Left lobe of liver (tissue), 2 donors: ENCODE data around the gene OTUD5. TPM values are rescaled to one million over a fixed set of nuclear protein-coding genes. Genes with fewer than 3 reads are reported as not detected.
A peak's percentile ranks its signal among the peaks of the same experiment; 100 is the strongest.
"Not testable (repeated sequence)": the region's sequence is repeated elsewhere in the genome, so short reads cannot be mapped to it uniquely, and the experiment has no call there.

Experiments
- ATAC-seq: fragments of 200-7000 bp; cut with Tn5 transposase; one replicate; pipeline ENCODE4 v1.9.1; 2020; ENCODE audit warnings: mild to moderate bottlenecking, moderate library complexity
- DNase-seq: peaks from one replicate; pipeline ENCODE4 v3.0.0-alpha.2; 2020; ENCODE audit warnings: low spot score
- total RNA-seq: library from RNA; stranded (reverse); gene quantifications from one replicate; pipeline ENCODE4 v1.2.1, GENCODE V29; 2021
- donor health status: DM: no; HTN: no; CAD: no; lungs with moderate emphysema.
- donor health status: DM: no; HTN: yes; CAD: no.

The OTUD5 gene, protein sequence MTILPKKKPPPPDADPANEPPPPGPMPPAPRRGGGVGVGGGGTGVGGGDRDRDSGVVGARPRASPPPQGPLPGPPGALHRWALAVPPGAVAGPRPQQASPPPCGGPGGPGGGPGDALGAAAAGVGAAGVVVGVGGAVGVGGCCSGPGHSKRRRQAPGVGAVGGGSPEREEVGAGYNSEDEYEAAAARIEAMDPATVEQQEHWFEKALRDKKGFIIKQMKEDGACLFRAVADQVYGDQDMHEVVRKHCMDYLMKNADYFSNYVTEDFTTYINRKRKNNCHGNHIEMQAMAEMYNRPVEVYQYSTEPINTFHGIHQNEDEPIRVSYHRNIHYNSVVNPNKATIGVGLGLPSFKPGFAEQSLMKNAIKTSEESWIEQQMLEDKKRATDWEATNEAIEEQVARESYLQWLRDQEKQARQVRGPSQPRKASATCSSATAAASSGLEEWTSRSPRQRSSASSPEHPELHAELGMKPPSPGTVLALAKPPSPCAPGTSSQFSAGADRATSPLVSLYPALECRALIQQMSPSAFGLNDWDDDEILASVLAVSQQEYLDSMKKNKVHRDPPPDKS
- total RNA-seq: 21.8 TPM

DNA sequence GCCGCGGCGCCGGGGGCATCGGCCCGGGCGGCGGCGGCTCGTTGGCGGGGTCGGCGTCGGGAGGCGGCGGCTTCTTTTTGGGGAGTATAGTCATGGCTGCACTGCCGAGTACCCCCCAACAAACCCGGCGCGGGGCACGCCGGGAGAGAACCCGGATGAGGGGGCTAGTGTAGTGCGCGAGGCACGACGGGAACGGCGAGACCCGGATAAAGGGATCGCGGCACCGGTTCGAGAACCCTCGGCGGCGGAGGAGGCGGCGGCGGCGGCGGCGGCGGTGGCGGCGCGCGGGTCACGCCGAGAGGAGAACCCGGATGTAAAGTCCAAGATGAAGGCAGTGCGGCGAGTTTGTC, at the start of gene OTUD5:
Gene OTUD5, minus strand, starts transcription at position 131 of the 350 bp plus-strand sequence. Its CDS starts 37 bp downstream, at position 94.
- ATAC-seq: peak; percentile 9
- DNase-seq: no peak

GRCh38 chrX:49003696-49004095, 46.3 kb upstream of the OTUD5 start:
- no peak for ATAC-seq
- DNase-seq: no peak

GRCh38 chrX:49002091-49002935, 44.9 kb upstream of the OTUD5 start, which contains the start of gene GRIPAP1:
Gene GRIPAP1, minus strand, starts transcription at chrX:49002264. Its CDS starts 35 bp downstream, at chrX:49002229.
- DNase-seq (peak; percentile 78), ATAC-seq (peak; percentile 96)

GRCh38 chrX:49001521-49002090, 44.2 kb upstream of the OTUD5 start:
- DNase-seq (no peak), ATAC-seq (peak; percentile 13)

- no peak for DNase-seq
Observed at GRCh38 chrX:49000636-49001035, 43.2 kb upstream of the OTUD5 start.

DNA sequence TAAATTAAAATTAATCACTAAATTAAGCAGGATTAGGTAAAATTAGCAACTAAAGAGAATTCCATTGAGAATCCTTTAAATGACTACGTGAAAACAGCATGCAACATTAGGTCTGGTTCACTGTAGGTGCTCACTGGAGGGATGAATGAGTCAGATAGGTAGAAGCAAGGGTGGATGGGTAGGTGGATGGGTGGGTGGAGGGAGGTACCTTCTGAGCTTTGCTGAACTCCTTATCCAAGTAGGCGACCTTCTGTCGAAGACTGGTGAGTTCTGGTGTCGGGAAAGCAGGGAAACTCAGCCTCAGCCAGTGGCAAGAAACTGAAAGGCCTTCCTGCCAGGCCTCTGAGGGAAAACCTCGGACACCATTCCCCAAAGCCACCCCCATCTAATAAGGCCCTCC, 41.6 kb upstream of the OTUD5 start:
- ATAC-seq: no peak
- no peak for DNase-seq

More at GRCh38 chrX:49000636-49001035, 43.2 kb upstream of the OTUD5 start:
- no peak for ATAC-seq

- no peak for ATAC-seq
Observed at GRCh38 chrX:48998391-48998790, 41.0 kb upstream of the OTUD5 start.

GRCh38 chrX:48997865-48998264, 40.5 kb upstream of the OTUD5 start:
- DNase-seq (no peak), ATAC-seq (no peak)

More at GRCh38 chrX:48998391-48998790, 41.0 kb upstream of the OTUD5 start:
- no peak for DNase-seq

DNA sequence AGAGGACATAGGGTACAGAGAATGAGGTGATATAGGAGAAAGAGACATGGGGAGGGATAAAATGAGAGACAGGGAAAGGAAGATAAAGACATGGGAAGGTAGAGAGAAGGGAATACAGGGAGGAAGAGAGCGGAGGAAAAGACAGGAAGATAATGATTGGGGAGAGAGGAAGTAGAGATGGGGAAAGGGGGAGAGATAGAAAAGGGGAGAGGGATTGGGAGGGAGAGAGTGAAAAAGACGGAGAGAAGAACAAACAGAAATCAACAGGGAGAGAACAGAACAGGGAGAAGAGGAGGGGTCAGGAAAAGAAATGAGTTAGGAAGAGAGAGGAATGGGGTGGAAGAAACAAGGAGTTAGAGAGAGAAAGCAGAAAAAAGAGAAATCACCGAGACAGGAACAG, 40.0 kb upstream of the OTUD5 start:
- DNase-seq (no peak), ATAC-seq (no peak)

DNA sequence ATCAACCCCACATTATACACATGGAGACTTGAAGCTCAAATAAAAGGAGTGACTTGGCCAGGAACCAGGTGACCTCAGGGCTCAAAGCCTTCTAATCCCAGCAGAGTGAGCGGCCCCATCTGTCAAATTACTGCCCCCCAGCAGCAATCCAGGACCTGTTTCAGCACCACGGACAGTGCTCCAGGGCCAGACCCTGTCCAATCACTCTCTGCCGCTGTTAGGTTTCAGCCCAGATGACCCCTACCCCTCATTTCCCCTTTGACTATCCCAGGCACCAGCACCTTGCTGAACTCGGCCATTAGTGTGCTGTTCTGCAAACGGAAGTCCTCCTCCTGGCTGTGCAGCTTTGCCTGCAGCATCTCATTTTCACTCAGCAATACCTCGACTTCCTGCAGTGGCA, 39.6 kb upstream of the OTUD5 start:
- DNase-seq (no peak), ATAC-seq (no peak)

GRCh38 chrX:48992341-48992740, 34.9 kb upstream of the OTUD5 start:
- ATAC-seq (no peak), DNase-seq (no peak)

DNA sequence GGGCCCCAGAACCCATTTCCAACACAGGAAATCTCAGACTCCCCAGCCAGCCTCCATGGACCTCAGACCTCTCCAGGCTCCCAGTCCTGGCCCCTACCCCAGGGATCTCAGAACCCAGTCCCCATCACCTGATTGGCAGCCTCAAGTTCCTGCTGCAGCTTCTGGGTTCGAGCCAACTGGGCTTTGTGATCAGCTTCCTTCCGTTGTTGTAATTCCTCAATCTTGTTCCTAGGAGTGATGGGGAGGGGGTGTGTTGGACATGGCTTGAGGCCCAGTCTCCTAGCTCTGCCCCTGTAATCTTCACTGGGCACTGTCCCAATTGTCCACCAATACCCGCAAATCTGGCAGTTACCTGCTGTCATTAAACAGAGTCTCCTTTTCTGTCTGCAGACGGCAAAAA, 32.1 kb upstream of the OTUD5 start:
- no peak for ATAC-seq

DNA sequence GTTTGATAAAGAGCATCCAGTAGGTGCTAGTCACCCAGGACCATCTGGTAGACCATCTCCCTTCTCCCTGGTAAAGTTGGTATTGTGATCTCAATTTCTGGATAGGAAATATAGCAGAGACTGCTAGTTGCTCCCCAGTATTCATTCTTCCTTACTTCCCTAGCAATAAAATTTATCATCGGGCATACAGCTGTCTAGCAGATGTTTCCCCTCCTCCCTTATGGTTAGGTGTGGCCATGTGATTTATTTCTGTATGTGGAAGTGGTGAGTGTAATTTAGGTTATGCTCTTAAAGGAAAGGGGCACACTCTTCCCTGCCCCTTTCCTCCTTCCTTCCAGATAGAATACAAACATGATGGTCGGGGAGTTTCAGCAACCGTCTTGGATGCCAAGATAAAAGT, 26.5 kb upstream of the OTUD5 start:
- ATAC-seq (no peak), DNase-seq (no peak)

More for the DNA sequence above, 32.1 kb upstream of the OTUD5 start:
- DNase-seq: no peak

GRCh38 chrX:48983081-48983480, 25.7 kb upstream of the OTUD5 start:
- DNase-seq (no peak), ATAC-seq (no peak)

GRCh38 chrX:48981178-48981577, 23.8 kb upstream of the OTUD5 start:
- DNase-seq (no peak), ATAC-seq (no peak)

DNA sequence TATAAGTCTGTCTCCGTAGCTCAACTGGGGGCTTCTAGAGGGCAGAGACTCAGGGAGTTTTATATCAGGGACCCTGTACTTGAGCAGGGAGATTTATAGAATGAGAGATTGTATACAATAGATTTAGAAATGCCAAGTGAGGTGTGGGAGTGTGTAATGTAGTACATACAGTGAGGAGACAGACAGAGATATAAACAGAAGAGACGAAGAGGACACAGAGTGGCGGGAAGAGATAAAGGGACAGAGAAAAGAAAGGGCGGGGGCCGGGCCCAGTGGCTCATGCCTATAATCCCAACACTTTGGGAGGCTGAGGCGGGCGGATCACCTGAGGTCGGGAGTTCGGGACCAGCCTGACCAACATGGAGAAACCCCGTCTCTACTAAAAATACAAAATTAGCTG, 22.9 kb upstream of the OTUD5 start:
- not testable (repeated sequence) for ATAC-seq, DNase-seq

DNA sequence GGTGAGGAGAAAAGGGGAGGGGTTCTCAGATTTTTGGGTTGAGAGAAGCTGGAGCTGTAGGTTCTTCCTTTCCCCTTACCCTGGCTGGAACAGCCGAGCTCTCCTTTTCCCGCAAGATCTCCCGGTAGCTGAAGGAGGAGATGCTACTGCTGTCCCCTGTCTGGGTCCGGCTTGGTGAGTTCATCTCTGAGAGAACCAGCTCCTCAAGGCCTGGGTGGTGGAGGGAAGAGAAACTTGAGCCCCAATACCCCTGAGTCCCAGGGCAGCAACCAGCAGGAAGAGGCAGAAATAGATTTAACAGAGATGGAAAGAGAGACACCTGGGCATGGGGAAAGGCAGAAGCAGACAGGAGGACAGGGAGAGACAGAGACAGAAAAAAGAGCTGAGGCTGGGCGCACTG, 20.8 kb upstream of the OTUD5 start:
- ATAC-seq (no peak), DNase-seq (no peak)

- DNase-seq (no peak), ATAC-seq (no peak)
Observed at GRCh38 chrX:48976086-48976485, 18.7 kb upstream of the OTUD5 start.

- no peak for DNase-seq
Observed at GRCh38 chrX:48975541-48975940, 18.1 kb upstream of the OTUD5 start.

GRCh38 chrX:48975041-48975440, 17.6 kb upstream of the OTUD5 start:
- ATAC-seq: no peak
- no peak for DNase-seq

More at GRCh38 chrX:48975541-48975940, 18.1 kb upstream of the OTUD5 start:
- no peak for ATAC-seq

DNA sequence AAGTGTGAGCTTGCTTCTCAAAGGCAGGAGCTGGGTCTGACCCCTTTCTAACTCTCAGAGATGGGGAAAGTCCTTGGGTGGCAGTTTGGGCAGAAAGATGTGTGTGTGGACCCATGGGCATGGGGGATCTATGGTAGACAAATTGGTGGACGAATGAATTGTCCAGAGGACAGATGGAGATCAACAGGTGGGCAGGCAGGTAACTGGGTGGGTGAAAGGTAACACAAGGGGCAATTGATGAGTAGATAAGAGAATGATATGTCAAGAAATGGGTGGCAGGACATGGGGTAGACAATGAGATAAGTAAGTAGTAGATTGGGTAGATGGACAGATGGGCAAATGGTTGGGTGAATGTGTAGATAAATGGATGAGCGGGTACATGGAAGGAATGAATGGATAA, 17.2 kb upstream of the OTUD5 start:
- ATAC-seq: no peak
- DNase-seq: no peak
